Measurements from ENCODE around the gene ERI2.
"Not testable (repeated sequence)": the region's sequence is repeated elsewhere in the genome, so short reads cannot be mapped to it uniquely, and the experiment has no call there.

The ERI2 gene

GRCh38 chr16:20789130-20789529, 17.1 kb downstream of the ERI2 start:
- H3K9ac ChIP-seq (ENCODE audit: low read depth, low read length) = no peak overlapping the region
- no peaks in the 10 kb centered on the region for H3K27me3 ChIP-seq (ENCODE audit: control insufficient read depth, insufficient read depth, low read length)
- H3K9me3 ChIP-seq (replicated peaks; ENCODE audit: low read length) = no peaks in the 10 kb centered on the region
- H3K4me2 ChIP-seq (ENCODE audit: low read length) = no peak overlapping the region
- H3K36me3 ChIP-seq (ENCODE audit: insufficient read depth, low read length) = no peaks in the 10 kb centered on the region
- H3K4me3 ChIP-seq (ENCODE audit: low read length) = no peak overlapping the region
- peaks cover 5% of the 10 kb centered on the region for H3K4me1 ChIP-seq (ENCODE audit: control insufficient read depth, insufficient read depth, low read length)

DNA sequence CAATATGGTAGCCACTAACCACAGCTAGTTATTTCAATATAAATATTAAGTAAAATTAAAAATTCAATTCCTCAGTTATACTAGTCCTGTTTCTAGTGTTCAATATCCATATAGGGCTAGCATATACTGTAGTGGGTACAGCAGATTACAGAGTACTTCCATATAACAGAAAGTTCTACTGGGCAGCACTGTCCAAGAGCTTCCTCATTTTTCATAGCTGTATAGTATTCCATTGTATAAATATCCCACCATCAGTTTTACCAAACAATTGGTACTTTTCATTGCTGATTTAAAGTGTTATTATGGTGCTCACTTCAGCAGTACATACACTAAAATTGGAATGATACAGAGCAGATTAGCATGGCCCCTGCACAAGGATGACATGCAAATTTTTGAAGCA, 22.1 kb downstream of the ERI2 start:
- Histone ChIP-seq H3K4me2 (ENCODE audit: low read length) (no peak overlapping the region), H3K9ac (ENCODE audit: low read depth, low read length) (no peak overlapping the region), H3K27me3 (ENCODE audit: control insufficient read depth, insufficient read depth, low read length) (no peaks in the 10 kb centered on the region), H3K9me3 (replicated peaks; ENCODE audit: low read length) (no peaks in the 10 kb centered on the region), H3K4me1 (ENCODE audit: control insufficient read depth, insufficient read depth, low read length) (no peaks in the 10 kb centered on the region), H3K36me3 (ENCODE audit: insufficient read depth, low read length) (no peaks in the 10 kb centered on the region), H3K4me3 (ENCODE audit: low read length) (no peak overlapping the region)

- Histone ChIP-seq H3K4me3 (ENCODE audit: low read length) (no peak overlapping the region), H3K9me3 (replicated peaks; ENCODE audit: low read length) (no peaks in the 10 kb centered on the region), H3K4me2 (ENCODE audit: low read length) (no peak overlapping the region), H3K36me3 (ENCODE audit: insufficient read depth, low read length) (no peaks in the 10 kb centered on the region), H3K4me1 (ENCODE audit: control insufficient read depth, insufficient read depth, low read length) (no peaks in the 10 kb centered on the region), H3K27me3 (ENCODE audit: control insufficient read depth, insufficient read depth, low read length) (no peaks in the 10 kb centered on the region), H3K9ac (ENCODE audit: low read depth, low read length) (no peak overlapping the region)
These were observed 23.8 kb downstream of the ERI2 start for GRCh38 chr16:20782470-20782869.

DNA sequence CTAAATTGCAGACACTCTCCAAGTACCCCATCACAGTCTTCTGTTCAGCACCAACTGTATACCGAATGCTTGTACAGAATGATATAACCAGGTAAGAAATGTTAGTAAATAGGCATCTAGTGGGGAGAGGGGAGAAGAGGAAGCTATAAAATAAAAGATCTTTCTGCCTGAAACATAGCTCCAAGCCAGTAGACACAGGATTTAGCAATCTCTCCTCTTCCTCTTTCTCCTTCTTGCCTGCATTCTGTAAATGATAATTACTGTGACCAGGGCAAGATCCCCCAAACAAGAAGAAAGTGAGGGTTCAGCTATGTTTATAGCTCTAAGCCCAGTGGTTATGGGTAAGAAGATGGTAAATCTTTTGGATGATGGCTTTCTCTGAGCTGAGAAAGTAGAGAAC, 24.6 kb downstream of the ERI2 start:
- Histone ChIP-seq H3K9me3 (replicated peaks; ENCODE audit: low read length) (no peaks in the 10 kb centered on the region), H3K9ac (ENCODE audit: low read depth, low read length) (no peak overlapping the region), H3K27me3 (ENCODE audit: control insufficient read depth, insufficient read depth, low read length) (no peaks in the 10 kb centered on the region), H3K4me3 (ENCODE audit: low read length) (no peak overlapping the region), H3K36me3 (ENCODE audit: insufficient read depth, low read length) (no peaks in the 10 kb centered on the region), H3K4me2 (ENCODE audit: low read length) (no peak overlapping the region), H3K4me1 (ENCODE audit: control insufficient read depth, insufficient read depth, low read length) (no peaks in the 10 kb centered on the region)

- Histone ChIP-seq H3K4me2 (ENCODE audit: low read length) (no peak overlapping the region), H3K9me3 (replicated peaks; ENCODE audit: low read length) (no peaks in the 10 kb centered on the region), H3K9ac (ENCODE audit: low read depth, low read length) (no peak overlapping the region), H3K36me3 (ENCODE audit: insufficient read depth, low read length) (no peaks in the 10 kb centered on the region), H3K4me1 (ENCODE audit: control insufficient read depth, insufficient read depth, low read length) (no peaks in the 10 kb centered on the region), H3K27me3 (ENCODE audit: control insufficient read depth, insufficient read depth, low read length) (no peaks in the 10 kb centered on the region), H3K4me3 (ENCODE audit: low read length) (no peak overlapping the region)
These were observed 31.4 kb downstream of the ERI2 start for GRCh38 chr16:20774703-20775362.

- Histone ChIP-seq H3K4me2 (ENCODE audit: low read length) (no peak overlapping the region), H3K4me3 (ENCODE audit: low read length) (no peak overlapping the region), H3K27me3 (ENCODE audit: control insufficient read depth, insufficient read depth, low read length) (no peaks in the 10 kb centered on the region), H3K4me1 (ENCODE audit: control insufficient read depth, insufficient read depth, low read length) (no peaks in the 10 kb centered on the region), H3K9me3 (replicated peaks; ENCODE audit: low read length) (no peaks in the 10 kb centered on the region), H3K36me3 (ENCODE audit: insufficient read depth, low read length) (no peaks in the 10 kb centered on the region), H3K9ac (ENCODE audit: low read depth, low read length) (no peak overlapping the region)
These were observed 32.6 kb downstream of the ERI2 start for GRCh38 chr16:20773679-20774078.

DNA sequence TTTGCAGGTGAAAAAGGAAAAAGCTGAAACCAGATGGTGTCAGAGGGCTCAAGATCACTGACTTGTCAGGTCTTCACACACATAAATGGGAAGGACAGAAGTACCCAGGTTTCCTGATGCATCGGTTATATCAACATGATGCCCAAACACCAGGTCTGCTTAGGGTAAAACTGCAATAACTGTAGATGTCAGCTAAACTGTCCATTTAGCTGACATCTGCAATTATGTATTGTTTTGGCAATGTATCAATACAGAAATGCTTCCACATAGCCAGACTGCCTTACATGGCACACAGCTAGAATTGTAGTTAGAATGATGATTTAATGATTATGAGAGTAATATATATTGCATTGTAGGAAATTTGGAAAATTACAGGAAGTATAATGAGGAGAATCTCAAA, 37.5 kb downstream of the ERI2 start:
- Histone ChIP-seq H3K27me3 (ENCODE audit: control insufficient read depth, insufficient read depth, low read length) (peaks cover 6% of the 10 kb centered on the region), H3K4me1 (ENCODE audit: control insufficient read depth, insufficient read depth, low read length) (no peaks in the 10 kb centered on the region), H3K36me3 (ENCODE audit: insufficient read depth, low read length) (no peaks in the 10 kb centered on the region), H3K4me2 (ENCODE audit: low read length) (no peak overlapping the region), H3K9me3 (replicated peaks; ENCODE audit: low read length) (no peaks in the 10 kb centered on the region), H3K4me3 (ENCODE audit: low read length) (no peak overlapping the region), H3K9ac (ENCODE audit: low read depth, low read length) (no peak overlapping the region)

DNA sequence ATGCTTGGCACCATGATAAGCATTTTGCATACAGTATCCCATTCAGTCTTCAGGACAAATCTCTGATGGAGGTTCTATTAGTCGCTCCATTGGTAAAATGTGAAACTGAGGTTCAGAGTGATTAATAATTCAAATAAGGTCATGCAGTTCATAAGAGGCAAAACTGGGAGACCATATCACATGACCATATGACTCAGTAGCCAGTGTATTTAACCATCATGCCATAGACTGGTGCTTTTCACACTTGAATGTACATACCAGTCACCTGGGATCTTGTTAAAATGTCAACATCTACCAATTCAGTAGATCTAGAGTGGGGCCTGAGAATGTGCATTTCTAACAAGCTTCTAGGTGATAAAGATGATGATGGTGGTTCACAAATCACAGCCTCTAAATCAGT, 38.2 kb downstream of the ERI2 start:
- H3K4me3 ChIP-seq (ENCODE audit: low read length) = no peak overlapping the region
- no peak overlapping the region for H3K4me2 ChIP-seq (ENCODE audit: low read length)
- no peaks in the 10 kb centered on the region for H3K9me3 ChIP-seq (replicated peaks; ENCODE audit: low read length)
- H3K4me1 ChIP-seq (ENCODE audit: control insufficient read depth, insufficient read depth, low read length) = no peaks in the 10 kb centered on the region
- peaks cover 6% of the 10 kb centered on the region for H3K27me3 ChIP-seq (ENCODE audit: control insufficient read depth, insufficient read depth, low read length)
- H3K36me3 ChIP-seq (ENCODE audit: insufficient read depth, low read length) = no peaks in the 10 kb centered on the region
- no peak overlapping the region for H3K9ac ChIP-seq (ENCODE audit: low read depth, low read length)

GRCh38 chr16:20767577-20767976, 38.7 kb downstream of the ERI2 start:
- Histone ChIP-seq H3K9me3 (replicated peaks; ENCODE audit: low read length) (no peaks in the 10 kb centered on the region), H3K27me3 (ENCODE audit: control insufficient read depth, insufficient read depth, low read length) (peaks cover 6% of the 10 kb centered on the region), H3K4me1 (ENCODE audit: control insufficient read depth, insufficient read depth, low read length) (no peaks in the 10 kb centered on the region), H3K4me2 (ENCODE audit: low read length) (no peak overlapping the region), H3K9ac (ENCODE audit: low read depth, low read length) (no peak overlapping the region), H3K36me3 (ENCODE audit: insufficient read depth, low read length) (no peaks in the 10 kb centered on the region), H3K4me3 (ENCODE audit: low read length) (no peak overlapping the region)

- no peak overlapping the region for H3K4me3 ChIP-seq (ENCODE audit: low read length)
- H3K4me1 ChIP-seq (ENCODE audit: control insufficient read depth, insufficient read depth, low read length) = no peaks in the 10 kb centered on the region
- peaks cover 8% of the 10 kb centered on the region for H3K27me3 ChIP-seq (ENCODE audit: control insufficient read depth, insufficient read depth, low read length)
- no peaks in the 10 kb centered on the region for H3K36me3 ChIP-seq (ENCODE audit: insufficient read depth, low read length)
- H3K9me3 ChIP-seq (replicated peaks; ENCODE audit: low read length) = no peaks in the 10 kb centered on the region
- no peak overlapping the region for H3K9ac ChIP-seq (ENCODE audit: low read depth, low read length)
- no peak overlapping the region for H3K4me2 ChIP-seq (ENCODE audit: low read length)
These were observed 40.0 kb downstream of the ERI2 start for GRCh38 chr16:20766294-20766693.

GRCh38 chr16:20765732-20766131, 40.5 kb downstream of the ERI2 start:
- Histone ChIP-seq H3K9me3 (replicated peaks; ENCODE audit: low read length) (no peaks in the 10 kb centered on the region), H3K36me3 (ENCODE audit: insufficient read depth, low read length) (no peaks in the 10 kb centered on the region), H3K9ac (ENCODE audit: low read depth, low read length) (no peak overlapping the region), H3K4me2 (ENCODE audit: low read length) (no peak overlapping the region), H3K27me3 (ENCODE audit: control insufficient read depth, insufficient read depth, low read length) (peaks cover 10% of the 10 kb centered on the region), H3K4me3 (ENCODE audit: low read length) (no peak overlapping the region), H3K4me1 (ENCODE audit: control insufficient read depth, insufficient read depth, low read length) (no peaks in the 10 kb centered on the region)

GRCh38 chr16:20764448-20764847, 41.8 kb downstream of the ERI2 start:
- H3K4me2 ChIP-seq (ENCODE audit: low read length); H3K9me3 ChIP-seq (replicated peaks; ENCODE audit: low read length); H3K36me3 ChIP-seq (ENCODE audit: insufficient read depth, low read length); H3K4me3 ChIP-seq (ENCODE audit: low read length); H3K9ac ChIP-seq (ENCODE audit: low read depth, low read length); H3K4me1 ChIP-seq (ENCODE audit: control insufficient read depth, insufficient read depth, low read length): not testable (repeated sequence)
- H3K27me3 ChIP-seq (ENCODE audit: control insufficient read depth, insufficient read depth, low read length) = peaks cover 14% of the 10 kb centered on the region

Data from skeletal muscle satellite cell (primary cell).